Activated CD8-positive, alpha-beta memory T cell treated with anti-CD3 and anti-CD28 coated beads for 36 hours (primary cell): ENCODE data around the gene SLC2A14. TPM values are rescaled to one million over a fixed set of nuclear protein-coding genes. Genes with fewer than 3 reads are reported as not detected.
"Not testable (repeated sequence)": the region's sequence is repeated elsewhere in the genome, so short reads cannot be mapped to it uniquely, and the experiment has no call there.

Experiments used
- CTCF ChIA-PET: fragments of 350-600 bp; sonication (Branson Sonifier 250); formaldehyde crosslinking; loops from one replicate; lab custom pipeline; 2021; ENCODE audit warnings: antibody characterized with exemption; lab: Charles Lee
- POLR2A ChIA-PET: fragments of 350-600 bp; sonication (Branson Sonifier 250); formaldehyde crosslinking; loops from one replicate; lab custom pipeline; 2021; ENCODE audit warnings: antibody characterized with exemption; lab: Charles Lee
- total RNA-seq, 2 experiments: library from RNA; stranded (reverse); gene quantifications; one replicate each; pipeline ENCODE4 v1.2.3, GENCODE V29; 2021

Gene SLC2A14
- total RNA-seq, 2 experiments from 2014 or later: 0.15 to 0.17 TPM

DNA sequence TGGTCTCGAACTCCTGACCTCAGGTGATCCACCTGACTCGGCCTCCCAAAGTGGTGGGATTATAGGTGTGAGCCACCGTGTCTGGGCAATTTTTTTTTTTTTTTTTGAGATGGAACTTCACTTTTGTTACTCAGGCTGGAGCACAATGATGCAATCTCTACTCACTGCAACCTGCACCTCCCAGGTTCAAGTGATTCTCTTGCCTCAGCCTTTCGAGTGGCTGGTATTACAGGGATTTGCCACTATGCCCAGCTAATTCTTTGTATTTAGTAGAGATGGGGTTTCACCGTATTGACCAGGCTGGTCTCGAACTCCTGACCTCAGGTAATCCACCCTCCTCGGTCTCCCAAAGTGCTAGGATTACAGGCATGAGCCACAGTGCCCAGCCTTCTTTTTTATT lies 75.4 kb downstream of the SLC2A14 start:
- CTCF ChIA-PET: interaction anchor here (0.9 kb wide), 1 partner anchor 10 kb away, joined by 3 read pairs; no protein-coding TSS in a partner anchor
- POLR2A ChIA-PET: not testable (repeated sequence)

DNA sequence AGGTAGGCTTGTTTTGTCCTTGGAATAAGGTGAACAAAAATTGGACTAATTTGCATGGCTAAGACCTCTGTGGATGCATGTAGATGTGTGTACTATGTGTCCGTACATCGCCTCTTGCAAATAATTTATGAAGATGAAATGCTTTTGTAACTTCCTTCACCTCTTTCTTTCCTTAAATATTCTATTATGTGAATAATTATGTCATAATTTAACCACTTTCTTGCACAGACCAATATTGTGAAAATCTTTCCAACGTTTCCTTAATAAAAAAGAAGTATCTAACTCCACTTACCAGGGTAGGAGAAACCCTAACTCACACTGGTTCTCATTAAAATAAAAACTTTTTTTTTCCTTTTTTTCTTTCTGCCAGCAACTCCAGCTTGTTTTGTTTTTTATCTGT lies 79.5 kb downstream of the SLC2A14 start:
- ChIA-PET POLR2A (no interaction called here), CTCF (interaction anchor here (1.1 kb wide), 1 partner anchor 146 kb away, joined by 3 read pairs; no protein-coding TSS in a partner anchor)

GRCh38 chr12:7788884-7789528 lies 83.7 kb downstream of the SLC2A14 start, which contains the start of gene NANOG:
TSS of gene NANOG (plus strand) at chr12:7789402. CDS start at chr12:7789615, 213 bp downstream.
- POLR2A ChIA-PET: not testable (repeated sequence)
- CTCF ChIA-PET: interaction anchor here (1.2 kb wide), 1 partner anchor 17 kb away, joined by 3 read pairs; no protein-coding TSS in a partner anchor

GRCh38 chr12:7788294-7788660 lies 84.4 kb downstream of the SLC2A14 start:
- CTCF ChIA-PET: no interaction called here
- POLR2A ChIA-PET: no interaction called here

DNA sequence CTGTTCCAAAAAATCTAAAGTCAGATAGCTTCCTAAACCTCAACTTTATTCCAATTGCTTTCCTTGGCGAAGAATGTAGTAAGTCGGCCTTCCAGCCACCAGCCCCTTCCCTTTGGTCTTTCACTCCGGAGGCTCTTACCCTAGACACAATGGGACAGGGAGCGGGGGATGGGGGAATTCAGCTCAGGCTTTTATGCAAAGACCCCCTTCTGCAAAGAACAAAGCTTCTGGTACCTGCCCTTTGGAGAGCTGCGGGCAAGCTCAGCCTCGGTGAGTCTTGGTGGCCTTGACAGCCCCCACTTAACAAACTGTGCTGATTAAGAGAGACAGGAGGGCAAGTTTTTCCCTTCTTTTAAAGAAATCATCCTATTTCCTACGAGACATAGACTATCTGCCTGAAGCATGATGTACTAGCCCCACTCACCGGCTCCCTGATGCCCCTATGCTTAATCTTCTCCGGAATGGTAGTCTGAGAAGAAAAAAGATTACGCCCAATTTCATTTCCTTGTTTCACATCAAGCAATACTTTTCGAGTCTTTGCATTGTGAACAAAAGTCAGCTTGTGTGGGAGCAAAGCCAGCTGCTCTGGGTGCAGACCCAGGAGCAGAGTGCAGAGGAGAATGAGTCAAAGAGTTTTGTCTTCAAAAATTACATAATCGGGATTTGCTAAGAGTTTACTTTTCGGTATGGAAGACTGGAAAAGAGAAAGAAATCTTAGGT lies 85.0 kb downstream of the SLC2A14 start:
- POLR2A ChIA-PET: no interaction called here
- CTCF ChIA-PET: no interaction called here

- ChIA-PET CTCF (no interaction called here), POLR2A (no interaction called here)
These were observed 88.0 kb downstream of the SLC2A14 start for GRCh38 chr12:7784701-7785100.

- POLR2A ChIA-PET, CTCF ChIA-PET: not testable (repeated sequence)
These were observed 89.3 kb downstream of the SLC2A14 start for GRCh38 chr12:7783433-7783832.

DNA sequence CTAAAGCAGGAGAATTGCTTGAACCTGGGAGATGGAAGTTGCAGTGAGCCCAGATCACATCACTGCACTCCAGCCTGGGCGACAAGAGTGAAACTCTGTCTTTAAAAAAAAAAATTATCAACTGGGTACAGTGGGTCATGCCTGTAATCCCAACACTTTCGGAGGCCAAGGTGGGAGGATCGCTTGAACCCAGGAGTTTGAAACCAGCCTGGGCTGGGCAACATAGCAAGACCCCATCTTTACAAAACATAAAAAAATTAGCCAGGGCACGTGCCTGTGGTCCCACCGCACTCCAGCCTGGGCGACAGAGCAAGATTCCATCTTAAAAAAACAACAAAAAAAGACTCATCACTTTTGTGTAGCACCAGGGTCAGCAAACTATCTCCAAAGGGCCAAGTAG lies 90.7 kb downstream of the SLC2A14 start:
- POLR2A ChIA-PET: no interaction called here

DNA sequence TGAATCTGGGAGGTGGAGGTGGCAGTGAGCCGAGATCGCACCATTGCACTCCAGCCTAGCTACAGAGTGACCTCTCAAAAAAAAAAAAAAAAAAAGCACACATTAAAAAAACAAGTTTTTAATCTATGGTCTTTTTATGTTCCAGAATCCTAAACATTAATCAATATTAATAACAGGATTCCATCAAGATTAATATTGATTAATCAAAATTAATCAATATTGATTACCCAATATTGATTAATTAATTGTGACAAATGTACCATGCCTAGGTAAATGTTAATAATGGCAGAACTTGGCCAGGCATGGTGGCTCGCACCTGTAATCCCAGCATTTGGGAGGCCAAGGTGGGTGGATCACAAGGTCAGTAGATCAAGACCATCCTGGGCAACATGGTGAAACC lies 91.4 kb downstream of the SLC2A14 start:
- CTCF ChIA-PET: no interaction called here
- POLR2A ChIA-PET: no interaction called here

More for the DNA sequence above, 90.7 kb downstream of the SLC2A14 start:
- CTCF ChIA-PET: no interaction called here

- CTCF ChIA-PET: no interaction called here
- POLR2A ChIA-PET: no interaction called here
These were observed 102.7 kb downstream of the SLC2A14 start for GRCh38 chr12:7769999-7770398.

Other genes with a start within 250 kb of the SLC2A14 start
- not detected for gene APOBEC1, start 207.0 kb downstream of the SLC2A14 start, total RNA-seq
- gene GDF3, start 177.1 kb downstream of the SLC2A14 start, total RNA-seq: not detected
- not detected for gene DPPA3, start 161.5 kb downstream of the SLC2A14 start, total RNA-seq
- not detected for gene CLEC4C, start 125.5 kb downstream of the SLC2A14 start, total RNA-seq
- not detected for gene NANOGNB, start 107.7 kb downstream of the SLC2A14 start, total RNA-seq
- gene NANOG, start 83.5 kb downstream of the SLC2A14 start, total RNA-seq: not detected
- gene SLC2A3, start 63.3 kb upstream of the SLC2A14 start, total RNA-seq: 100 to 1,000 TPM; 172 to 178 TPM
- 10 to 100 TPM; 19.3 to 20.3 TPM for gene FOXJ2, start 159.8 kb upstream of the SLC2A14 start, total RNA-seq
- gene C3AR1, start 193.4 kb upstream of the SLC2A14 start, total RNA-seq: 1 to 10 TPM in 1 of 2 experiments, under 1 TPM in 1; 0.80 to 1.1 TPM
- gene NECAP1, start 209.4 kb upstream of the SLC2A14 start, total RNA-seq: 10 to 100 TPM; 28.8 to 30.5 TPM